WERI-Rb-1 (cell line): ENCODE results near the gene CWC25.

Experiments
- DNase-seq: peaks from one replicate; pipeline ENCODE4 v3.0.0-alpha.2; 2020
- H3K27ac ChIP-seq: fragments of 250-450 bp; sonication (Bioruptor Pico); 2 replicates; pipeline ENCODE4 v1.5.1; 2020; ENCODE audit warnings: mild to moderate bottlenecking, moderate library complexity
- H3K27me3 ChIP-seq: fragments of 250-450 bp; sonication (Bioruptor Pico); 2 replicates; pipeline ENCODE4 v1.5.1; 2021; ENCODE audit warnings: mild to moderate bottlenecking, low read depth, moderate library complexity; ENCODE audit not compliant: insufficient read depth, severe bottlenecking
- H3K36me3 ChIP-seq: fragments of 250-450 bp; sonication (Bioruptor Pico); 2 replicates; pipeline ENCODE4 v1.5.1; 2020; ENCODE audit warnings: mild to moderate bottlenecking, moderate library complexity
- H3K4me3 ChIP-seq: 2 replicates; pipeline ENCODE4 v1.5.1; 2011; ENCODE audit warnings: low read depth, mild to moderate bottlenecking, control low read depth, low read length
- H3K9me3 ChIP-seq: fragments of 250-450 bp; sonication (Bioruptor Pico); 2 replicates; pipeline ENCODE4 v1.5.1; 2021; ENCODE audit warnings: mild to moderate bottlenecking, moderate library complexity; ENCODE audit not compliant: severe bottlenecking
- CTCF ChIP-seq: IDR thresholded peaks from 2 replicates; pipeline ENCODE4 v1.5.1; 2011; ENCODE audit warnings: low read depth, mild to moderate bottlenecking, control low read depth, inconsistent platforms, low read length

Gene CWC25

GRCh38 chr17:38766341-38766740 lies 58.8 kb downstream of the CWC25 start:
- Histone ChIP-seq H3K36me3 (peaks cover 59% of the 10 kb centered on the region), H3K4me3 (no peak overlapping the region), H3K27me3 (no peaks in the 10 kb centered on the region), H3K27ac (no peak overlapping the region), H3K9me3 (no peaks in the 10 kb centered on the region)
- no peak for DNase-seq
- no peak for TF ChIP-seq CTCF

DNA sequence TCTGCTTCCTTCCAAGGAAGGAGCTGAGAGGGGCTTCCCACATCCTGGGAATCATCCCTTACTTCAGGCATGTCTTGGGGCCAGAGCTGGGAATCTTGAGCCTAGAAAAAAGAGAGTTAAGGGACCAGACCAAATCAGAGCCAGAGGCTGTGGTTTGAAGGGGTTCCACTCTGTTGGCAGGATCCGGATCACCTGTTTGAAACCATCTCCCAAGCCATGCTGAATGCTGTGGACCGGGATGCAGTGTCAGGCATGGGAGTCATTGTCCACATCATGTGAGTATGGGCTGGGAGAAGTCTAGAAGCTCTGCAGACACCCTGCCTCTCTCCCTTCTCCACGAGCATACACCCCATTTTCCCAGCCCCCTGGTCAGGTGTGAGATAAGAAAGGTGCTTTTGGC lies 62.9 kb downstream of the CWC25 start:
- no peaks in the 10 kb centered on the region for H3K27me3 ChIP-seq
- peaks cover 69% of the 10 kb centered on the region for H3K36me3 ChIP-seq
- H3K4me3 ChIP-seq, result no peak overlapping the region
- no peak for DNase-seq
- H3K9me3 ChIP-seq, result no peaks in the 10 kb centered on the region
- no peak for TF ChIP-seq CTCF
- no peak overlapping the region for H3K27ac ChIP-seq

DNA sequence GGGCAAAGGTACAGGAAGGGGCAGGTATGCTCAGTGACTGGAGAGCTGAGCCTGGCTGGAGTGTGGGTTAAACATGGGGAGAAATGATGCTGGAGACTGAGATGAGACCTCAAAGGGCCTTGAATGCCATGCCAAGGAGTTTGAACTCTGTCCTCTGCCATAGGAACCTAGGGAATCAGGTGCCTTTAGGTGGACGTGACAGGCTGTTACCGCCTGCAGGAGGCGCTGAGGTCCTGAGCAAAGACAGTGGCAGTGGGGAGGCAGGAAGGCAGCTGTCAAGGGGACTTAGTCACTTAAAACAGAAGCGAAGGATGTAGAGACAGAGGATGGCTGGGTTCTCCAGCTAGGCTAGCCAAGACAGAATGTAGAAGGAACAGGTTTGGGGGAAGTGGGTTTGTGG lies 63.5 kb downstream of the CWC25 start:
- H3K9me3 ChIP-seq, result no peaks in the 10 kb centered on the region
- peak; percentile 79 for DNase-seq
- H3K4me3 ChIP-seq, result no peak overlapping the region
- H3K27me3 ChIP-seq, result no peaks in the 10 kb centered on the region
- TF ChIP-seq CTCF, result peak; percentile 81
- H3K36me3 ChIP-seq, result peaks cover 71% of the 10 kb centered on the region
- H3K27ac ChIP-seq, result no peak overlapping the region

- H3K4me3 ChIP-seq, result peak overlapping the region; percentile 92
- no peak for DNase-seq
- H3K36me3 ChIP-seq, result peaks cover 39% of the 10 kb centered on the region
- H3K27ac ChIP-seq, result peak overlapping the region; percentile 74
- no peak for TF ChIP-seq CTCF
- H3K9me3 ChIP-seq, result no peaks in the 10 kb centered on the region
- H3K27me3 ChIP-seq, result no peaks in the 10 kb centered on the region
Observed at GRCh38 chr17:38753071-38753506, 72.0 kb downstream of the CWC25 start.

- H3K27ac ChIP-seq, result peak within 1 kb of the TSS; percentile 75
- H3K9me3 ChIP-seq, result no peaks in the 10 kb centered on the region
- no peak for TF ChIP-seq CTCF
- peak; percentile 98 for DNase-seq
- peak within 1 kb of the TSS; percentile 92 for H3K4me3 ChIP-seq
- peaks cover 40% of the 10 kb centered on the region for H3K36me3 ChIP-seq
- no peaks in the 10 kb centered on the region for H3K27me3 ChIP-seq
Observed at GRCh38 chr17:38752308-38753070, 72.6 kb downstream of the CWC25 start, which contains the start of gene PSMB3. Gene PSMB3, plus strand, starts transcription at chr17:38752741. Its CDS starts 86 bp downstream, at chr17:38752827.
